ENCODE data around the gene RBMS3.

- no peak for TF ChIP-seq CTCF (IDR thresholded peaks at IDR 0.05)
- no peak for TF ChIP-seq POLR2A (IDR thresholded peaks at IDR 0.05)
Measured at GRCh38 chr3:29955413-29955812, 674.5 kb downstream of the RBMS3 start.
